SU-DHL-6 (cell line): ENCODE results near the gene COL18A1.

Experiments
- EZH2phosphoT487 ChIP-seq: fragments of 200-600 bp; sonication (generic), shearing (Covaris generic); conservative IDR thresholded peaks from 2 replicates; pipeline ENCODE4 v1.6.1; 2018; ENCODE audit warnings: mild to moderate bottlenecking, antibody characterized with exemption, low read length, moderate library complexity, mixed read lengths
- TF ChIP-seq, protein P1 (sequence below): fragments of 200-600 bp; sonication (generic); IDR thresholded peaks from one replicate; pipeline ENCODE4 v1.5.1; 2017; ENCODE audit warnings: antibody characterized with exemption, mild to moderate bottlenecking, low read length, moderate library complexity; ENCODE audit not compliant: insufficient read depth, poor library complexity, severe bottlenecking

DNA sequence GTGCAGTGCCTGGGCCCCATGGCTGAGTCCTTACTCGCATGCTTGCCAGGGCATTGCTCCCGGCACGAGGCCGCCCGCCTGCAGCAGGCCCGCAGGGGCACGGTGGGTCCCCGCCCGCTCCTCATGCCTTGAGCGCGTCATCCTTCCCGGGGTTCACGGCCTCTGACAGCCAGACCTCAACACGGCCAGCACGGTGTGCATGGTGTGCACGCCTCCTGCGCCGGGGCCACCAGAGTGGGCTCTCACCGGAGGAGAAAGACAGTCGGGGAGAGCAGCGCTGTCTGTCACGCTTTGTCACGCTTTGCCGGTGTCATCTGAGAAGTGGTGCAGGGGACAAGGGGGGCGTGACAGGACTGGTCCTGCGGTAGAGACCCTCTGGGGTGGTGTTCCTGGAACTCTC is 11.9 kb upstream of the COL18A1 start:
- TF ChIP-seq, protein P1, sequence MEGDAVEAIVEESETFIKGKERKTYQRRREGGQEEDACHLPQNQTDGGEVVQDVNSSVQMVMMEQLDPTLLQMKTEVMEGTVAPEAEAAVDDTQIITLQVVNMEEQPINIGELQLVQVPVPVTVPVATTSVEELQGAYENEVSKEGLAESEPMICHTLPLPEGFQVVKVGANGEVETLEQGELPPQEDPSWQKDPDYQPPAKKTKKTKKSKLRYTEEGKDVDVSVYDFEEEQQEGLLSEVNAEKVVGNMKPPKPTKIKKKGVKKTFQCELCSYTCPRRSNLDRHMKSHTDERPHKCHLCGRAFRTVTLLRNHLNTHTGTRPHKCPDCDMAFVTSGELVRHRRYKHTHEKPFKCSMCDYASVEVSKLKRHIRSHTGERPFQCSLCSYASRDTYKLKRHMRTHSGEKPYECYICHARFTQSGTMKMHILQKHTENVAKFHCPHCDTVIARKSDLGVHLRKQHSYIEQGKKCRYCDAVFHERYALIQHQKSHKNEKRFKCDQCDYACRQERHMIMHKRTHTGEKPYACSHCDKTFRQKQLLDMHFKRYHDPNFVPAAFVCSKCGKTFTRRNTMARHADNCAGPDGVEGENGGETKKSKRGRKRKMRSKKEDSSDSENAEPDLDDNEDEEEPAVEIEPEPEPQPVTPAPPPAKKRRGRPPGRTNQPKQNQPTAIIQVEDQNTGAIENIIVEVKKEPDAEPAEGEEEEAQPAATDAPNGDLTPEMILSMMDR, result no peak
- TF ChIP-seq EZH2phosphoT487, result no peak
